Stimulated activated CD4-positive, alpha-beta T cell treated with anti-CD3 and anti-CD28 coated beads, Interleukin-12 subunit alpha, Interleukin-12 subunit beta, amount 100 ng/mL, for 24 hours (primary cell): Measurements from ENCODE around the gene FMNL2.

Experiments used
- DNase-seq, 2 experiments: peaks; one replicate each; pipeline ENCODE4 v3.0.0-alpha.2; 2020; ENCODE audit warnings: low read depth in 2 of 2

Gene FMNL2

DNA sequence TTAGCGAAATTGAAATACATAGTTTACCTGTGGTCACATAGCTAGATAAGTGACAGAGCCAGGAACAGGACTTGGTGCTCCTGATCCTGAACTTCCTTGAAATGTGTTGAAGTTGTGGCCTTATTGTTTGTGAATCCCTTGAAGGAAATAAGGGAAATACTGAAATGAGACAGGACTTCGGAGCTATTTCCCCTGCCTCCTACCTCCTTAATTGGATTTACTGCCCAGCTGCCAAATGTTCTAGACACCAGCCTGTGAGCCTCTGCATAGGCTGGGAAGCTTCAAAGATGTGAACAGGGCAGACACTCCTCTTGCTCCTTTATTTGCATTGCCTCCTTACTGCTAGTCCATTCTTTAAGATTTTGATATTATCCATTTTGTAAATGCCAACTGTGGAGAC is 247.1 kb downstream of the FMNL2 start:
- DNase-seq: no peak

DNA sequence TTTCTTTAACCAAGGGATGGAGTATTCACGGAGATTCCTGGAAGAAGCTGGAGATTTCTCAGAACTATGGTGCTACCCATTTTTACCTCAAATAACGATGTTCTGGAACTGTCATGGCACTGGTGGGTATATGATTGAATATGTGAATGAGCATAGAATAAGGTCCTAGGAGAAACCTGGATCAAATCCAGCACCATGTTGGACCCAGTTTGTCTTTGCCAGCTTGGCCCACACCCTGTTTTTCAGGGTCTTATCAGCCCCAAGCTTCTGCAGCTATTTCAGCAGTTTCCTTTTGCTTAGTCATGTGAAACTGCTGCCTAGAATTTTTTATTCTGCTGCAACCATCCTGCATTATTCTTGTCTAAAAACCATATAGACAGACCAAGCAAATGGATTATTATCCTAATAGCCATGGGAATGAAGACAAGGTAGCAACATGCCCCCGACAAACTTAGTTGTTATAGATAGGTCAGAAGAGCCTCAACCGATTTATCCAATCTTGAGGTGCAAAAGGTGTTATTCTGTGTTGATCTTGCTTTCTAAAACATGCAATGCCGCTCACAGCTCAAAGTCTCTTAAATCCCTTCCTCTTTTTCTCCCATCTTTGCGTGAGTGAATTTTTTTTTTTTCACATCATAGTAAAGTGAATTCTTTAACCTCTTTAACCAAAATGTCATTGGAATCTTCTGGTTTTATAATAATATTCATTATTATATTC is 248.7 kb downstream of the FMNL2 start:
- no peak for DNase-seq

DNA sequence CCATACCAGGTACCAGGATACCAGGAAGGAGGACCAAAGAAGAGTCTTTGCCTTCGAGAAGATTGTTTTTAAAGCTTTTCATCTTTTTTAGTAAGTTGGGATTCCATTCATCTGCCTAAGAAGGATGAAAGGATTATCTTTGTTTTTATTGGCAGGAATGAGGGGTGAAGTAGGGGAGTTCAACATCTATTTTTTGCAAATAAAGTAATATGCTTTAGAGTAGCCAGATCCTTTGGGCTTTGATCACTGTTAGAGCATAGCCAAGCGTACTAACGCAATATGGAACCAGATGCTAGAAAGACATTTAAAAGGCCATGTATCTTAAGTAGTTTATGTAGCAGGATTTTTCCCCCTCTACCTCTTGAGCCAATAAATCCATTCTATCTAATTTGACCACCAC is 249.3 kb downstream of the FMNL2 start:
- no peak for DNase-seq

DNA sequence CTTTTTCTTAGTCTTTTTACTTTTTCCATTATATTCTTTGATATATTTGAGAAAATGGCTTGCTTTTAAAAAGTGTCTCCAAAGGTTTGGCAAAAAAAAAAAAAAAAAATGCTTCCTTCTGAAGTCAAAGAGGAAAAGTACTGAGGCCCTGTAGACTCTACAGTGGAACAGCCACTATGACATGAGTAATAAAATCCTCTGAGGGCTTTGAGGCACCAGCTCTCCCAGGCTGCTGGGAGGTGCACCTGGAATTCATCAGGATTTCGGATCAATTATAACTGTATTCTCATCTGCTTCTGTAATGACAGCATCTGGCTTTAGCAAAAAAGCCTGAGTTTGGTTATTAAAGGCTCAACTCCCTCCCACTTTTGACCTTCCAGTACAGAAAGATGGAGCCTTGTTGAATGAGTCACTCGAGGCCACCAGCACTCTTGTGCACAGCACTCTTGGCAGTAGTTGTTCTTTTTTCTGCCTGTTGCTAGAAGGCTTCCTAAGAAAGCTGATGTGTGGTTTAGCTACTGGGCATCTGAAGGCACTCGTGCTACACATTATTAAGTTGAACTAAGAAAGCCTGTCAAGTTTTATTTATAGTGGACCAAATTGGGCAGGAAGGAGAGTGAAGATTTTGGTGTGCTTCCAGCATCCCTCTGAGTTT is 251.0 kb downstream of the FMNL2 start:
- DNase-seq: no peak

DNA sequence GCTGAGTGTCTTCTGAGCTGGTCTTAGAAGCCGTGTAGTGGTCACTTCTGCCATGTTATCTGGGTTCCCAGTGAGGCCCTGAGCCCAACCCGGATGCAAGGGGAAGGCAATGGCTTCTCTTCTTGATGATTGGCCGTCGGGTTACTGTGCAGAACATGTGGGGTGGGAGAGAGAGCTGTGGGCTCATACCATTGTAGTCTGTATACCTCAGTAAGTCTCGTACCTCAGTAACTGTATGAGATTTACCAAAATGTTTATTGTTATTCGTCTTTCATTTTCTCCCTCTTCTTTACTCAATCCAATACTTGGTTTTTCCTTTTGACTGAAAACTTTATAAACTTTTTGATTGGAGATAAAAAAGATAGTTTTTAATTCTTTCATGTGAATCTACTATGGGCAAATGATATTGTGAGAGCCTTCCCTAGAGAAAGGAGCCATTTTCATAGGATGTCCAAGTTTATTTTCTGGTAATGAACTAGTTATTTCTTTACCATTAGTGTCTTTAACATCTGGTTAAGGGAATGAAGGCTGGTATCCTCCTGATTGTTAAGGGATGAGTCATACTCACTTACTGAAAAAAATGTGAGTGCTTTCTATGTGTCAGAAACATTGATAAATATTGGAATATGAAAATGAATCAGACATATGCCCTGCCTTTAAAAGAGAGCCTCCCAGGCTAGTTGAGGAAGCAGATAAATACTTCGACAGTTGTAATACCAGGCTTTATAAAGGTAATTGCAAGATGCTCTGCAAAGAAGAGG is 252.4 kb downstream of the FMNL2 start:
- DNase-seq: no peak

DNA sequence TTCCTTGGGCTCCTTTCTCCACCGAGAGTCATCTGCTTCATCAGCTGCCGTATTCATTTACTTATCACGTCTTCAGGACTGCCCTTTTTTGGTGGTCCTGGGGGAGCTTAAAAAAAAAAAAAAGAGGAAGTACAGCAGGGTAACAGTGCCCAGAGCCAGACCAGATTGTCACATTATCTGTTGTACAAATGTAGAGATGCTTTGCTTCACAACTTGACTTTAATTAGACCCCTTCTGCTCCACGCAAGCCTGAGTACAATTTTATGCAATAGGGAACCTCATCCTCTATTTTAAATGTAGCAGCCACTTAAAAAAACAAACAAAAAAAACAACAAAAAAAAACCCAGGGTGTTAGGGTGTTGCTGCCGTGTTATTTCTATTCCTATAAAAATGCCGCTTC is 254.0 kb downstream of the FMNL2 start:
- no peak for DNase-seq

DNA sequence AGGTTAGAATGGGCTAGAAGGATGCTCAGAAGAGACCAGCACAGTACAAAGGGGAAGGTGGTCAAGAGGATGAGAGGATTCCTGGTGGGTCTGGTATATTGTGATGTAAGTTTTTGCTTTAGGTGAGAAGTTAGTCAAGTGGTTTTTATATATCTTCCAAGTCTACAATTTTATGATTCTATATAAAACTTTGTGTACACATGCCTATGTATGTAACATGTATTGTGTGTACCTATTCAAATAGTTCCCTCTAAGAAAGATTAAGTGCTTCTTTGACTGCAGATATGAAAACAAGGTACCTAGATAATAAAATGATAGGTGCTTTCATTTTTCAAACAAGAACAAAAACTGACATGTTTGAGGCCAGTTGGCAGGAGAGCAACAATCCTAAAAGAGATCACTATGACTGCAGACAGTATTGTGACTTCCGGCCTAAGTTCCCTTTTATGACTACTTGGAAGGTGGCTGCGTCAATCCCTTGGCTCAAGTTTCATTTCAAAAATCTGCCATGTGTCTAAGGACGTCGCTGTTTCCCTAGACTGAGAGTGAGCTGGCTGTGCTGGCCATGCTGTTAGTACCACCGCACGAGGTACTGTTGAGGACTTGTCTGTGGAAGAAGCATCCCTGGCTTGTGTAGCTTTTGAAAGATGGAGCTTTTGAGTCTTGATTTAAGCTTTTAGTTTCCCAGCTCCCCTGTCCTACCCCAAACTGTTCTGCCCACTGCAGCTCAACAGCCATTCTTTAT is 259.2 kb downstream of the FMNL2 start:
- no peak for DNase-seq

DNA sequence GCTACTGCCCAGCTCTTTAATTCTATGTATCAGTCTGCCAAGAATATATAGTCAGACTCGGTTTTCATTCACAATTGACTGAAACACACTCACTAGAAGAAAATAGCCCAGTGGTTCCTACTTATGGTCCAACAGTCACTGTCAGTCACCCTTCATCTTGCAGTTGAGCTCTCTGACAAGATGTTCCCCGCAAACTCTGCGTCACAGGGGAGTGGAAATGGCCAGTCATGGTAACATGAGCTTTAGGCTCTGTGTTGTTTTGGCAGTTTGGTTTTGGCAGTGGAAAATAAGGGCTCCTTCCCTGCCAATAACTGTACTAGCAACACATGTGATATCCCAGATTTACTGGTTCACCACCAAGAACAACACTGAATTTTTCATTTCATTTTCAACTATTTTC is 259.8 kb downstream of the FMNL2 start:
- DNase-seq: no peak

DNA sequence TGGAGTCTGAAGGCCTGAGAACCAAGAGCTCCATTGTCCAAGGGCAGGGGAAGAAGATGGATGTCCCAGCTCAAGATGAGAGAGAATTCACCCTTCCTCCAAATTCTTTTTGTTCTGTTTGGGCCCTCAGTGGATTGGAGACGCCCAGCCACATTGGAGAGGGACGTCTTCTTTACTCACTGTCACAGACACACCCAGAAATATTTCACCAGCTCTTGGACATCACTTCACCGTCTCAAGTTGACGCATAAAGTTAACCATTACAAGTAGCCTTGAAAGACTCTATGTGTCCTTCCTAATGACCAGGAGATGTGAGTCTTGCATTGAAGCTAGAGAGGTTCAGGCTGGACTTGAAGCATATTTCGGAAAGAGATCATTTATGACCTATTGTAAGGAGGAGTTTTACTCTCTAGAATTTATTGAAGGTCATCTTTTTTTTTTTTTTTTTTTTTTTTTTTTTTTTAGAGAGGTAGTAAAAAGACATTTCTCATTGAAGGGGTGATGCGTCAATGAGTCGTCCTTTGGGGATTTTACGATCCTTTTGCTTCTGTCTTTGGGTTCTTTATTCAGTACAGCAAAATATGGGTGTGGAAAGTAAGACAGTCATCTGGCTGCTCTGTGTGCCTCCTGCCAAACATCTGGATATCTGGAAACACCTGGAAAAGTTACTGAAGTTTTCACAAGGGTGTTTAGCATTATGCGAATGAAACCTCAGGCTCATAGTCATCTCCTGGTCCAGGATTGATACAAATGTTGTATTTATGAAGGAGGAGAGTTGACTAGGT is 264.2 kb downstream of the FMNL2 start:
- no peak for DNase-seq

DNA sequence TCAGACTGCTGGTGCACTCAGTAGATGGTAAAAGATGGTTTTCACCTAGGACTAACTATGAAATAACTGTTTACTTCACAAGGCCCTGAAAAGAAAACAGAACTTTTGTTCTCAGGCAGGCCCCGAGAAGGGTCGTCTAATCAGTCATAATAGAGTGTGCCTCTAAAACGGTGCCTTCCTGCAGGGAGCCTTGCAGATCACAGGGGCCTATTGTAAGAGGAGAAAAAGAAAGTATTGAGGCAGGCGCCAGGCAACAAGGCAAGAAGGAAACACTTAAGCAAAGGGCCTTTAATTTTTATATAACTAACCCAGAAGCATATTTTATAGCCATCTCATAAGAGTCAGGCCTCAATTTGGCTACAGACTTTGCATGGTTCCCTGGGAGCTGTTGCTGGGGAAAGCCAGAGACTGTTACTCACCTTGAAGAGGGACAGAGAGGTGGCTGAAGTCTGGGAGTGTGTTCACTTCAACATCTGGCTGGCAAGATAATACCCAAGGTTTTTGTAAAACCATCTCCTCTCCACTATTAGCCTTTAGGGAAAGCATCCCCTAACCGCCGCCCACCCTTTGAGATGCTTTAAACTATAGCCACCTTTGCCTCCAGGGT is 265.2 kb downstream of the FMNL2 start:
- no peak for DNase-seq

DNA sequence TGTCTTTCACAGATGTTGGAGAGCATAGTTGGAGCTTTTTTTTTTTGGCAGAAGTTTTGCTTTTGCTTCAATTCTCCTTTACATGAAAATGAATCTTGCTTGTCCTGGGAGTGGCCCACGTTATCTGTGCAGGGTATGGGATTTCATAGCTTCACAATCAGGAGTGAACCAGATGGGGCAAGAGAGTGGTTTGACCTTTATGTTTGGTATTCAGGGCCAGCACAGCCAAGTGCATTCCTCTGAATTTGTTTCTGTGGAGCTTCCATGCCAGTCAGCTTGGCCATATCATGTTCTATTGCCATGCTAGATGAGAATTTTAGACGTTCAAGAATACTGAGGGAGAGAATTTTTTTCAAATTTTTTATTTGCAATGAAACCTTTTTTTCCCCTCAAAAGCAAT is 265.7 kb downstream of the FMNL2 start:
- no peak for DNase-seq

DNA sequence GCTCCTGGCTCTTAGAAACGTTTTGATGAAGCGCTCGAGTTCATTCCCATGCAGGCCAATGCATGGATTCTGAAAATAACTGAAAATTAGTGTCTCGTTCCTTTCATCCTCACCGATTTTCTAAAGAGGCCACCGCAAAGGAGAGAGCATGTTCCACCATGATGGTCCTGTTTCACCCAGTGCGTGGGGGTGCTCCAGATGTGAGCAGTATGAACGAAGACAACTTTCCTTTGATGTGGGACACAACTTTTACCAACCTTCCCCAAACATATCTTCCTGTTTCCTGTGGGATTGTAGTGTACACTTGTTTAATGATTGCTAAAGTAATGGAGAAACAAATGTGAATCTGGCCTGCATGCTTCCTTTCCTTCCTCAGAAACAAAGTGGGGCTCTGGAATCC is 267.8 kb downstream of the FMNL2 start:
- DNase-seq: no peak

DNA sequence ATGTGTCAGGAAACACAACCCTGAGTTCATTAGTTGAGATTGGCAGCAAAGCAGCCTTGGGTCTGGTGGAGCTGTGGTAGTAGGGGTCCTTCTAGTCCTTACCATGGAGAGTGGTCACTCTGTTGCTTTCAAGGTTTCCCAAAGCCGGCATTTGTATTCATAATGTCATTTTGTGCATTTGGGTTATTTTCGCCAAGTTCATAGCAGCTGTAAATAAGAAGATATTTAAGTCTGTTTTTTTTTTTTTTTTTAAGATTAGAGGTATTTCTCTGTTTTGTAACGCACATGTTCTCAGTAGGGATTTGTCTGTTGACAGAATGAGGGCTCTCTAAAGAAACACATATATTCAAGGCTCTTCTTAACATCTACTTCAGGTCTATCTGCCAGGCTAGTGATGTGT is 268.2 kb downstream of the FMNL2 start:
- DNase-seq: no peak

DNA sequence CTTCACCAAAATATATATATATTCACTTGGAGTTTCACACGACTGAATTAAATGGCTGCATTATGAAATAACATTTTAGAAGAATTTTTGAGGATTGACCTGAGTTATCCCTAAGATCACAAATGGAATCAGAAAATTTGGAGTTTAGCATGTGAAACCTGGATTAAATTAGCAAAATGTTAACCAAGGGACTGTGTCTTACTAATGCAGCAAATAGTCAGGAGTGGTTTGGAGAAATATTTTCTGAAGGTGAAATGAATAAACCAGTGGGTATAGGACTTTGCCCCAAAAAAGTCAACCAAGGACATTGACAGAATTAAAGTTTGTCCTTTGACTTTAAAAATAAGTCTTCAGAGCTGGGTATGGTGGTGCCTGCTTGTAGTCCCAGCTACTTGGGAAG is 271.1 kb downstream of the FMNL2 start:
- DNase-seq: no peak

DNA sequence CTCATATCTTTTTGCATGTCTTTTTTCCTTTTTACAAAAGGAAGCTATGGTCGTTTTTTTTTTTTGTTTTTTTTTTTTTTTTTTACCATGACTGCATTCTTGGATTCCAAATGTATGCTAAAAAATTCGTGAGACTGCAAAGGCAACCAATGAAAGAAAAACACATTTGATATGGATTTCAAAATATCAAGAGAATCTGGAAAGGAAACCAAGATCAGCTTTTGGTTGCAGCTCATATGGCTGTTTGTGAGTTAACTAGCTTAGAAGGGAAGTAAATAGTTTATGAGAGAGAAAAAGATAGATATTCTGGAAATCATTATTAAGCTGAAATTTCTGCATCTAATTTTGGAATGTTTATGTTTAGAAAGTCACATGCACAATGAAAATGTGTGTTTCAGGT is 272.0 kb downstream of the FMNL2 start:
- no peak for DNase-seq

DNA sequence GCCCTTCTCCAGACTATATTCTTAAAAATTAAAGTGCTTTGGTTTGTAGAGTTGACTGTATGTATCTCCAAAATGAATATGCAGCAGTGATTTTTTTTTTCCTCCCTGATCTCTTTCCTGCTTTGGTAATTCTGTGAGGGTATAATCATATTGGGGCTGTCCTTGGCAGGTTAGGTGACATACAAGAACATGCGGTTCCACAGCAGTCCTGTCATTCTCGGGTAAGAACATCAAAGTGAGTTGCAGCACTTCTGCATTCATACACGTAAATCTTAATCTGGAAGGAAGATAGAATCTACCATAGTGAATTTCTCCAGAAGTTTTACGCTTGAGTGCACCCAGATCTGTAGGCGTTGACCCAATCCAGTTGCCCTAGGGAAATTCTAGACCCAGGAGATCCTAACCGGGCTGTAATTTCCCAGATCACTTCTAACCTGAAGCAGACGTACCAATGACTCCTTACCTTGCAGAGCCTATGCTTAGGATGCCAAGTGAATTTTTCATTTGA is 272.9 kb downstream of the FMNL2 start:
- no peak for DNase-seq

DNA sequence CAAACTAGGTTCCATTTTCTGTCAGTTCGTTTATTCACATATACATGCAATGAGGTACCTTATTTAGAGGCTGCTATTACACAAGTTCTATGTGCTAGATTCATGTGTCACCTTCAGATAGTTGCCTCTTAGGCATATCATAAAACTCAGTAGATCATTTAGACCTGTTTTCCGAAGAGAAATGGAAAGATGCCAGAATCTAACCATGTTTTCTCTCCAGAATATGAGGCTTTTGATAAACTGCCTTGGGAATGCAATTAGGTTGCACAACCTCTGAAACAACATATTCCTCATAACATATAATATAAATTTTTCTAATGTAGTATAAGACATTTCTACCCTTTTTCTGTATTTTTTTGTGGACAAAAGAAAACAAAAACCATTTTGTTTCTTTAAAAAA is 274.2 kb downstream of the FMNL2 start:
- no peak for DNase-seq

DNA sequence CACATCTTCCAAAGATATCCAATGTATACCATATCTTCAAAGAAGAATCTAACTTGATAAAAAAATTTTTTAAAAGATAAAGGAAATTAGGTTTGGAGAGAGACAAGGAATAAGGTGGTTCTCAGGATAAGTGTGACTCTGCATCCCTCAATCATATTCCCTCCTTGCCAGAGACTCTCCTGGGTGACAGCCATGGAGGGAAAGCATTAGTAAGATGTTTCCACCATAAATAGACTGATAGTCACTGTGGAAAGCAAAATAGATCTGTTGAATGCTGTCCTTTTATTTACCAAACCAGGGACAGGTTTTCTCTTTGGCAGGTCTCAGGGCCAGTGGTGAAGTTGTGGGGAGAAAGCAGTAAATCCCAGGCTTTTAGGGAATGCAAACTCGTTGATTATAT is 274.7 kb downstream of the FMNL2 start:
- no peak for DNase-seq

DNA sequence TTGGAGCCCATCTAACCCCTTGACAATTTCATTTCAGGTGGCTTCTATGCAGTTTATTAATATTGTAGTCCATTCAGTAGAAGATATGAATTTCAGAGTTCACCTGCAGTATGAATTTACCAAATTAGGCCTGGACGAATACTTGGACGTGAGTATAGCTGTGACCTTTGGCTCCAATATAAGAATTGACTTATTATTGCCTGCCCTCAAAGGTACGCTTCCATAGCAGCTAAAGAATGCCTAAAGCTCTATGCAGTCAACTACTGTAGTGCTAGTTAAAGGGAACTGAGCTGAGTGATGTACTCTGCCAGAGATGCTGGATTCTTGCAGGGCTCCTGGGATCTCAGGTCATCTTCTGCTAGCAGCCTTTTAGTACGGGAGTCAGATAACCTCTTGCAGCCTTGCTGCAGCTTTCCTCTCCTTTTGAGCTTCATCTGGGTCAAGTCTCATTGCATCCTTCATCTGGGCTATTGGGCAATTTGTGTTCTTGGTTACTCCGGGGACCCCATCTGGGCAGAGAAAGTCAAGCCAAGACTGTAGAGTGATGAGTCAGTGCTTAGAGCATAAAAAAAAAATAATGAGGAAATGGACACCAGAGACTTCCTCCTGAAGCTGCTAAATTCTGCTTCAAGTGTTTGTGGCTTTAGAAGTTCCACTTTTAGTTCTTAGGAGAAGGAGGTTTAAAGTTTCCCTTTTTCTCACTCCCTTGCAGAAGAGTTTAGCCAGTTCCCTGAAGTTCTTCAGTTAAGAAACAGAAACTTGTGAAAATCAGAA is 276.7 kb downstream of the FMNL2 start:
- no peak for DNase-seq

DNA sequence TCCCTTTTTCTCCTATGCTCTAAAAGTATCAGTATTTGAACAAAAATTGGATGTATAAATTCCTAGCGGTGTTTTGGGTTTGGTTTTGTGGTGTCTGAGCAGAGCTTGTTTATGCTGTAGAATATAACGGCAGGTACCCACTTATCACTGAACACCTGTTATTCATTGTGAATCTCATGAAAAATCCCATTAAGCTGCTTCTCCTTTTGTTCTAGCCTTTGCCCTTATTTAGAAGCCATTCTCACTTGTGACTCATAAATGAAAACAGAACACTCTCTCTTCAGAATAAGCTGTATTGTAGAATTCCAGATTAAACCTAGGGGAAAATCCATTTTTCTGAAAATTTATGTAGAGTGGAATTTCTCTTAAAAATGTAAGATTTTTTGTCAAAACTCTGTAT is 278.3 kb downstream of the FMNL2 start:
- DNase-seq: no peak
